Mesodermal cell (in vitro differentiated cells): ENCODE results near the gene FRG2. TPM values are rescaled to one million over a fixed set of nuclear protein-coding genes. Genes with fewer than 3 reads are reported as not detected.
"Not testable (repeated sequence)": the region's sequence is repeated elsewhere in the genome, so short reads cannot be mapped to it uniquely, and the experiment has no call there.

Experiments used
- H3K27ac ChIP-seq: 2 replicates; pipeline ENCODE4 v1.7.0; 2013; ENCODE audit warnings: mild to moderate bottlenecking, low read depth, low read length, moderate library complexity; ENCODE audit not compliant: severe bottlenecking
- H3K36me3 ChIP-seq: 2 replicates; pipeline ENCODE4 v1.7.1; 2013; ENCODE audit warnings: mild to moderate bottlenecking, low read length, moderate library complexity; ENCODE audit not compliant: control insufficient read depth, insufficient read depth
- H3K4me1 ChIP-seq: one replicate; pipeline ENCODE4 v1.7.1; 2013; ENCODE audit warnings: mild to moderate bottlenecking, low read length; ENCODE audit not compliant: insufficient read depth, control insufficient read depth, poor library complexity, severe bottlenecking
- H3K4me3 ChIP-seq: 2 replicates; pipeline ENCODE4 v1.7.0; 2013; ENCODE audit warnings: low read length, control low read depth, mild to moderate bottlenecking; ENCODE audit not compliant: insufficient read depth, poor library complexity, severe bottlenecking; ENCODE audit errors: extremely low read depth
- H3K9me3 ChIP-seq: 2 replicates; pipeline ENCODE4 v1.7.1; 2013; ENCODE audit warnings: mild to moderate bottlenecking, low read length, moderate library complexity; ENCODE audit not compliant: control insufficient read depth
- WGBS, 2 experiments: methylation state at CpG; one replicate each; pipeline ENCODE4 v1.1.5; 2013; ENCODE audit warnings: missing lambda C conversion rate in 2 of 2; ENCODE audit not compliant: insufficient coverage in 2 of 2; 5-methylcytosine and 5-hydroxymethylcytosine counted together
- polyA plus RNA-seq, 2 experiments: library from polyadenylated mRNA; stranded (reverse); fragments of 50-300 nt; gene quantifications; one replicate each; pipeline ENCODE4 v1.2.3, GENCODE V29; 2013

Gene FRG2
- not detected for polyA plus RNA-seq (2013, experiment 1 of 2)
- not detected for polyA plus RNA-seq (2013, experiment 2 of 2)

DNA sequence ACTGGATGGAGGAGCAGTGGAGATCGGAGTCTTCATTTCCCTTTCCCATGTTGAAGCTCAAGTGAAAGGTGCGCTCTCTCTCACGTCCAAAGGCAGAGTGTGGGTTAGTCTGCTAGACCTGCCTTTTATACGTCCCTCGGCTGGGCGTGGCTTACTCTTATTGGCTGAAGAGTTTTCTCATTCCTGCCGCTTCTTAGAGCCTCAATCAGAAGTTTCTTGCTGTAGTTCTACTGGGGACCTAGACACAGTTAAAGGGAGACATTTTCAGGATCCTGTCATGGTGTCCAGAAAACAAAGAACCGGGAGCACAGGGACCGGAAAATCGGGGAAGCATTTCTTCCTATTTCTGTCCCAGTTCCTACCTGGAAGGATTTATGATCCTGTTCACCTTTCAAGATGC lies at the start of gene FRG2:
FRG2 (minus strand) TSS at position 101 of the 400 bp plus-strand sequence; CDS start at position 49, 52 bp downstream.
- not testable (repeated sequence) for H3K4me3 ChIP-seq, H3K9me3 ChIP-seq, H3K4me1 ChIP-seq, H3K36me3 ChIP-seq, H3K27ac ChIP-seq
- no CpG with 5 or more reads among the region's 10 CpGs for WGBS, 2 experiments

DNA sequence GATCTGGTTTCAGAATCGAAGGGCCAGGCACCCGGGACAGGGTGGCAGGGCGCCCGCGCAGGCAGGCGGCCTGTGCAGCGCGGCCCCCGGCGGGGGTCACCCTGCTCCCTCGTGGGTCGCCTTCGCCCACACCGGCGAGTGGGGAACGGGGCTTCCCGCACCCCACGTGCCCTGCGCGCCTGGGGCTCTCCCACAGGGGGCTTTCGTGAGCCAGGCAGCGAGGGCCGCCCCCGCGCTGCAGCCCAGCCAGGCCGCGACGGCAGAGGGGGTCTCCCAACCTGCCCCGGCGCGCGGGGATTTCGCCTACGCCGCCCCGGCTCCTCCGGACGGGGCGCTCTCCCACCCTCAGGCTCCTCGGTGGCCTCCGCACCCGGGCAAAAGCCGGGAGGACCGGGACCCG lies 41.3 kb upstream of the FRG2 start:
- H3K36me3 ChIP-seq, H3K4me3 ChIP-seq: not testable (repeated sequence)
- WGBS, 2 experiments, result 59 to 64% methylated on average over 9 to 20 of the region's 45 CpGs

DNA sequence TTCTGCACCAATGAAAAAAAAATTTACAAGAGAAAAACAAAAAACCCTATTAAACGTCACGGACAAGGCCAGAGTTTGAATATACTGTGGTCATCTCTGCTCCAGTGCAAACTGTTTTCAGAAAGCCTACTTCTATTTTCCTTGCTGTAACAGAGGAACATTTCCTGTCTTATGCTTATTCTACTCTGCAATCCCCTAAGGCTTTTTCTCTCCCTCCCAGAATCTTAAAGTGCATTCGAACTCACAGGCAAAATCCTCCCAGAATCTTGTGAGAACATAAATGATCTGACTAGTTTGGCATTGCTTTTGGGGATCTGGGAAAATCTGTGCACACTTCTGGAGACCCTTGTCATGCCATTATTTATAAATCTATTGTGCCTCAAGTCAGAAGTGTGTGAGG lies 37.7 kb upstream of the FRG2 start:
- not testable (repeated sequence) for H3K4me1 ChIP-seq, H3K27ac ChIP-seq, H3K9me3 ChIP-seq, H3K4me3 ChIP-seq, H3K36me3 ChIP-seq
- 40% methylated on average over 1 of the region's 3 CpGs; no CpG with 5 or more reads in 1 of the 2 experiments for WGBS, 2 experiments

More for the DNA sequence above, 41.3 kb upstream of the FRG2 start:
- H3K9me3 ChIP-seq, H3K27ac ChIP-seq, H3K4me1 ChIP-seq: not testable (repeated sequence)

DNA sequence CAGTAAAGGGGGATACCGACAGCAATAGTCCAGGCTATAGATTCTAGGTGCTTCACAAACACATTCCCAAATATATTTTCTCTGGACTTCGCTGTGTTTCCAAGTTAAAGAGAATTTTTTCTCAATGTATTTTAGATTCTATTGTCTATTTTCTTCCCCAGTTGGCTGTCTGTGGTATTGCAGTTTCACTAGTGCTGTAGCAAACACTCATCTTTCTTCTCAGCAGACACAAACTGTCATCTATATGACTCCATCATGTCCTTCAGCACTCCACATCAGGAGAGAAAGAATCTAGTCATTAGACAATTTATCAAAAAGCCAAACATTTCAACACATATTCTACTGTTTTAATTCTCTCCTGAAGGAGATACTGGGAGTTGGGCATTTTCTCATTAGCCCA lies 37.3 kb upstream of the FRG2 start, which contains the start of gene DBET:
DBET (plus strand) TSS at position 161 of the 400 bp plus-strand sequence.
- not testable (repeated sequence) for H3K36me3 ChIP-seq
- no CpG with 5 or more reads among the region's 2 CpGs for WGBS, 2 experiments

DNA sequence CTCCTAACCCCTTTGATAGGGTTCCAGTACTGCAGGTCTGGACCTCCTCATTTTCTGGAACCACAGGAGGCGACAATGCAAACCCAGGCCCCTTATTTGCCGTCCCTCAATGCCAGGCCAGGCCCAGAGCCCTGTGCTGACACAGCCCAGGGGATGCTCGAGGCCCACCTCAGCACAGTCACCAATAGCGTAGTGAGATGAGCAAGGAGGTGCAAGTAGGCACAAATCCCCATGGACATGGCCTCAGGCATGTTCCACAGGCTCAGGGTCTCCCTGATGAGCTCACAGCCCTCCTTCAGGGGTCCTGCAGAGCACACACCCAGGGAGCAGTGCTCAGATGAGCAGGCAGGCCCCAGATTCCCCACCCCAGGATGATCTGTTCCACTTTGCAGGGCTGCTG lies 31.9 kb upstream of the FRG2 start:
- H3K4me3 ChIP-seq, H3K36me3 ChIP-seq, H3K27ac ChIP-seq, H3K4me1 ChIP-seq, H3K9me3 ChIP-seq: not testable (repeated sequence)
- WGBS, 2 experiments, result 30% methylated on average over 3 of the region's 4 CpGs; no CpG with 5 or more reads in 1 of the 2 experiments

More for the DNA sequence above, 37.3 kb upstream of the FRG2 start, which contains the start of gene DBET:
- H3K9me3 ChIP-seq, H3K4me3 ChIP-seq, H3K27ac ChIP-seq, H3K4me1 ChIP-seq: not testable (repeated sequence)

DNA sequence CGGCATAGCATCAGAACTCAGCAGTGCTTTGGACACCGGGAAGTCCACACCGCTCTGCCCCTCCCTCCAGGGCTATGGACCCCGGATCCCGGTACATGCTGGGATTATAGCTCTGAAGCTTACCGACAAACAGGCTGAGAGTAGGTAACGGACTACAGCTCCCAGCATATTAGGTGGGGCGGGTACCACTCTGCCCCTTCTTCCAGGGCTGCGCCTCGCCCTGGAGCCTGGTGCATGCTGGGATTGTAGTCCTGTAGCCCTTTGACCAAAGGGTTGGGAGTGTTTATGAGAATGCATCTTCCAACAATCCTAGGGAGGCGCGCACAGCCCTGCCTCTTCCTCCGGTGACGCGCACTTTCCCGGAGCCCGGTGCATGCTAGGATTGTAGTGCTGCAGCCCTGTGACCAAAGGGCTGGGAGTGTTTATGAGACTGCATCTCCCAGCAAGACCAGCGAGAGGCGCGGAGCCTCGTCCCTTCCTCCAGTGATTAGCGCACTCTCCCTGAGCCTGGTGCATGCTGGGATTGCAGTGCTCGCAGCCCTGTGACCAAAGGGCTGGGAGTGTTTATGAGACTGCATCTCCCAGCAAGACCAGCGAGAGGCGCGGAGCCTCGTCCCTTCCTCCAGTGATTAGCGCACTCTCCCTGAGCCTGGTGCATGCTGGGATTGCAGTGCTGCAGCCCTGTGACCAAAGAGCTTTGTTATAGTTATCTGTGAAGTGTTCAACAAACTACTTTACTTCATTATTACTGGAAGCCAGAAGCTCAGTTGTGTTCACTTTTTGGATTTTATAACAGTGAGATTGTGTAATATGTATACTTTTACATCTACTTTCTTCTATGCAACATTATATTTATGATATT lies 22.6 kb upstream of the FRG2 start:
- WGBS, 2 experiments, result no CpG with 5 or more reads among the region's 28 CpGs
- not testable (repeated sequence) for H3K36me3 ChIP-seq, H3K4me1 ChIP-seq, H3K27ac ChIP-seq, H3K9me3 ChIP-seq, H3K4me3 ChIP-seq

DNA sequence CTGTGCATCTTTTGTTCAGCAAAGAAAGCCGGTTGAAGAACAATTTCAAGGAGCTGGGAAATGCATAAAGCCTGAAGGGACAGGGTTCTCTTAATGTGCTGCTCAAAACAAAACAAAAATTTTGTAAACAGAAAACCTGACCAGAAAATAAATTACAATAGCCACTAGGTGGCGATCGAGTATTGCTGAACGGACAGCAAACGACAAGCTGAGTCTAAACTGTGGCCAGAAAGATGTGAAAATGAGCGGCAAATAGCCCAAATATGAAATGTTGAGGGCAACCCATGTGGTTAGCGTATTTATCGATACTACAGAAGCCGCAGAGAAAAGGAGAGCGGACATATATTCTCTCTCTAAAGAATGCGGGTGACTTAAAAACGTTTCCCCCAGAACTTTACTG lies 20.6 kb upstream of the FRG2 start:
- H3K36me3 ChIP-seq, H3K4me1 ChIP-seq: not testable (repeated sequence)
- no CpG with 5 or more reads among the region's 12 CpGs for WGBS, 2 experiments

DNA sequence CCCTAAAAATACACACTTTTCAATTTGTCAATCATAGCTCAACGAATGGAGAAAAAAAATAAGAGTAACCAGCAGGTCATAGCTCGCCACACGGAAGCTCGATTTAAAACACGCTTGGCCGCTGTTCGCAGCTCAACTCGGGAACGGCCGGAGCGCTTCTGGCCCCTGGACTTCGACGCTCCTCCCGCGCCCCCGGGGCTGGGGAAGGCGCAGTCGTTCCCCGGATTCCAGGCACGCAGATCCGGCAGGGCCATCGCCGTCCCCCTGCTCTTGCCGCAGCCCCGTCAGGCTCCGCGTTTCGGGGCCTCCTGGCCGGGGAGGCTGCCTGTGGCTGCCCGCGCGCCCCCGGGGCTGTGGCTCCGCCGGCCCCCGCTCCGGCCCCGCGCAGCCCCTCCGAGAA lies 13.8 kb upstream of the FRG2 start:
- H3K4me1 ChIP-seq, H3K9me3 ChIP-seq, H3K36me3 ChIP-seq, H3K27ac ChIP-seq, H3K4me3 ChIP-seq: not testable (repeated sequence)
- 96 to 97% methylated on average over 10 to 12 of the region's 40 CpGs for WGBS, 2 experiments

More for the DNA sequence above, 20.6 kb upstream of the FRG2 start:
- not testable (repeated sequence) for H3K9me3 ChIP-seq, H3K4me3 ChIP-seq, H3K27ac ChIP-seq

DNA sequence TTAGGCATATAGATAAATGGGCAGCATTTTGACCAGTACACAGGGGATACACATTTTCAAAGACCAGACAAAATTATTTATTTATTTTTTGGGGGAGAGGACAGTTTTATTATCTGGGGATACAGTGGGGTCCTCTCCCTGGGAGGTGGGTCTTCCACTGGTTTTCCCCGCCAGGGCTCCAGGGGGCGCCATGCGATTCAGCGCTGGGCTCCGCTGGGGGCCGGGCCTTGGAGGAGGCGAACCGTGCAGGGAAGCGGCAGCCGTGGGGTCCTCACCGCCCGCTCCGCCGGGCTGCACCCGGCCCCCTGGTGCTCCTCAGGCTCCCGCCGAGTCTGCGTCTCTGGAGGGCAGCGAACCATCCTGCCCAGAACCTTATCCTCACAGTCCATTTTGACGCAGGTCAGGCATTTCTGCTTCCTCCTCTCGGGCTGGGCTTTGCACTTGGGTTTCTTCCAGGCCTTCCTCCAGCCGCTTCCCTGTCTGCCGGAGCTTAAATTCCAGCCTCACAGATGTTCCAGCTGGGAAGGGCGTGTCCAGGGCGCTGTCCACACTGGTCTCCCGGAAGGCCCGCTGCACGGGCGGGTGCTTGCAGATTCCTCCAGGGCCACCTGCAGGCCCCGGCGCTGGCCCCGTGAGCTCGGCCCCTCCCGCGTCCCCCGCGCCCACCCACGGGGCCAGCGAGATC lies 10.8 kb upstream of the FRG2 start:
- H3K27ac ChIP-seq, H3K36me3 ChIP-seq, H3K9me3 ChIP-seq, H3K4me3 ChIP-seq, H3K4me1 ChIP-seq: not testable (repeated sequence)
- WGBS, 2 experiments, result no CpG with 5 or more reads among the region's 39 CpGs

DNA sequence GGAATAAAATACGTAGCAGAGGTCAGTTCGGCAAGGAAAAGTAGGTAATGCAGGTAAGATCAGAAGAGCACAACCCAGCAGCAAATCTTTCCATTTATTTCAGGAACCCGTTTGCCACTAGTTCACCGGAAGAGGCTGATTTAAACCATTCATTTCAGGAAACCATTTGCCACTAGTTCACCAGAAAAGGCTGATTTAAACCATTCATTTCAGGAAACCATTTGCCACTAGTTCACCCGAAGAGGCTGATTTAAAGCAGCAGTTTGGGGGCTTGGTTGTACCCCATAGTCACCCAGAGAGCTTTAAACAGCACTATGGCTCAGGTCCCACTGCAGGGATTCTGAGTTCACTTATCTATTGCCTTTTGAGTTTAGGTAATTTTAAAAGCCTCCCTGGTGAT lies 4.2 kb upstream of the FRG2 start:
- H3K36me3 ChIP-seq, H3K4me1 ChIP-seq, H3K9me3 ChIP-seq, H3K27ac ChIP-seq, H3K4me3 ChIP-seq: not testable (repeated sequence)
- no CpG with 5 or more reads among the region's 5 CpGs for WGBS, 2 experiments
